K562 (cell line): ENCODE data around the gene DDX51. TPM values are rescaled to one million over a fixed set of nuclear protein-coding genes. Genes with fewer than 3 reads are reported as not detected.

Source experiments
- ATAC-seq: fragments of 200-7000 bp; cut with Tn5 transposase; 3 replicates; pipeline ENCODE4 v1.9.1; 2020; ENCODE audit warnings: moderate library complexity
- BruUV-seq: library from RNA; stranded (reverse); fragments of 400-500 nt; replicated peaks from 2 replicates; lab custom pipeline; 2021; lab: Mats Ljungman, UMichigan
- CTCF ChIA-PET: fragments of 300-600 bp; formaldehyde crosslinking; extraction: SDS; loops from one replicate; lab custom pipeline; 2021; ENCODE audit warnings: low intra/inter-chr PET ratio; lab: Yijun Ruan, JAX
- POLR2A ChIA-PET: fragments of 300-600, 350-650 bp; sonication (Branson Sonifier 250); formaldehyde crosslinking; extraction: SDS; loops from one replicate; lab custom pipeline; 2021; ENCODE audit warnings: antibody characterized with exemption, inconsistent platforms; lab: Yijun Ruan, JAX
- DNase-seq, 4 experiments: peaks; one replicate each; pipeline versions ENCODE4 v3.0.0 to v3.0.0-alpha.2; 2011 to 2018; ENCODE audit warnings: low spot score in 3 of 4, mixed read lengths in 3 of 4; ENCODE audit errors: extremely low read depth in 1 of 4
- FAIRE-seq: peaks from 2 replicates; lab custom pipeline; 2011; peaks lifted over from hg19 to GRCh38; lab: Jason Lieb, UNC
- H2AFZ ChIP-seq: 2 replicates; pipeline ENCODE4 v1.6.0; 2011; ENCODE audit warnings: low read depth, low read length, control low read depth, inconsistent platforms
- H3K27ac ChIP-seq: fragments of 200-600 bp; 3 replicates; pipeline ENCODE4 v1.8.0; 2011; ENCODE audit warnings: low read depth, mild to moderate bottlenecking, control low read depth, inconsistent platforms, low read length, moderate library complexity, mixed read lengths; ENCODE audit errors: extremely low read depth
- H3K27me3 ChIP-seq, 2 experiments: fragments of 300-600 bp in 1 of 2; 2 replicates in 1 of 2; 3 replicates in 1 of 2; pipeline versions ENCODE4 v1.6.0 to v1.8.0; 2011; ENCODE audit warnings: inconsistent platforms in 2 of 2, low read length in 2 of 2, mild to moderate bottlenecking in 1 of 2, mixed read lengths in 1 of 2, moderate library complexity in 1 of 2; ENCODE audit not compliant: control insufficient read depth in 2 of 2, insufficient read depth in 2 of 2
- H3K36me3 ChIP-seq: fragments of 300-600 bp; 3 replicates; pipeline ENCODE4 v1.8.0; 2011; ENCODE audit warnings: mild to moderate bottlenecking, low read length, inconsistent platforms; ENCODE audit not compliant: control insufficient read depth, insufficient read depth
- H3K4me1 ChIP-seq, 2 experiments: fragments of 200-600 bp in 1 of 2; replicated peaks in 1 of 2; 2 replicates in 1 of 2; 3 replicates in 1 of 2; pipeline versions ENCODE4 v1.5.1 to v1.8.0; 2011; ENCODE audit warnings: inconsistent platforms in 2 of 2, low read length in 2 of 2, mild to moderate bottlenecking in 1 of 2, mixed read lengths in 1 of 2, moderate library complexity in 1 of 2; ENCODE audit not compliant: control insufficient read depth in 2 of 2, insufficient read depth in 2 of 2
- H3K4me2 ChIP-seq: 2 replicates; pipeline ENCODE4 v1.6.1; 2011; ENCODE audit warnings: low read length, control low read depth, inconsistent platforms, mixed read lengths; ENCODE audit not compliant: insufficient read depth
- H3K4me3 ChIP-seq: fragments of 200-600 bp; sonication (generic), shearing (Covaris generic); 2 replicates; pipeline ENCODE4 v1.5.1; 2016; ENCODE audit warnings: control low read depth, inconsistent platforms
- H3K79me2 ChIP-seq: fragments of 200-600 bp; 3 replicates; pipeline ENCODE4 v1.8.0; 2011; ENCODE audit warnings: low read length, inconsistent platforms; ENCODE audit not compliant: control insufficient read depth, insufficient read depth
- H3K9ac ChIP-seq, 2 experiments: 2 replicates each; pipeline versions ENCODE4 v1.6.0 to v1.6.1; 2011; ENCODE audit warnings: low read depth in 2 of 2, low read length in 2 of 2, control low read depth in 1 of 2, inconsistent platforms in 1 of 2, mild to moderate bottlenecking in 1 of 2, mixed read lengths in 1 of 2; ENCODE audit not compliant: insufficient read depth in 1 of 2
- H3K9me1 ChIP-seq: one replicate; pipeline ENCODE4 v1.6.0; 2011; ENCODE audit warnings: inconsistent platforms, mild to moderate bottlenecking, low read length, moderate library complexity; ENCODE audit not compliant: control insufficient read depth, insufficient read depth
- H3K9me3 ChIP-seq: replicated peaks from 2 replicates; pipeline ENCODE4 v1.5.1; 2011; ENCODE audit warnings: low read depth, low read length, inconsistent platforms; ENCODE audit not compliant: control insufficient read depth, insufficient read depth
- H4K20me1 ChIP-seq: replicated peaks from 2 replicates; pipeline ENCODE4 v1.6.1; 2011; ENCODE audit warnings: low read length, inconsistent platforms, mixed read lengths; ENCODE audit not compliant: control insufficient read depth, insufficient read depth
- ATF2 ChIP-seq: sonication (generic); formaldehyde crosslinking; IDR thresholded peaks from 2 replicates; pipeline ENCODE4 v1.8.1; 2022; ENCODE audit warnings: missing genetic modification reagents
- LCOR ChIP-seq: sonication (generic); formaldehyde crosslinking; IDR thresholded peaks from 2 replicates; pipeline ENCODE4 v1.8.0; 2022; ENCODE audit warnings: mild to moderate bottlenecking, missing genetic modification reagents
- MIER1 ChIP-seq: fragments of 450-650 bp; IDR thresholded peaks from 2 replicates; pipeline ENCODE4 v1.6.1; 2016; ENCODE audit warnings: antibody characterized with exemption, mild to moderate bottlenecking, low read depth
- POLR2G ChIP-seq: fragments of 200-400 bp; formaldehyde crosslinking; IDR thresholded peaks from 2 replicates; pipeline ENCODE4 v1.6.1; 2017; ENCODE audit warnings: low read depth, mild to moderate bottlenecking, antibody characterized with exemption, low read length, moderate library complexity
- ZFP36 ChIP-seq: fragments of 150-350 bp; IDR thresholded peaks from 2 replicates; pipeline ENCODE4 v1.6.1; 2018; ENCODE audit warnings: low read length, low read depth; ENCODE audit not compliant: partially characterized antibody
- ZNF124 ChIP-seq: sonication (generic); formaldehyde crosslinking; IDR thresholded peaks from 2 replicates; pipeline ENCODE4 v1.8.1; 2022; ENCODE audit warnings: missing genetic modification reagents
- ZNF347 ChIP-seq: fragments of 450-650 bp; formaldehyde crosslinking; IDR thresholded peaks from 2 replicates; pipeline ENCODE4 v1.4.0; 2020; ENCODE audit warnings: low read depth, mild to moderate bottlenecking, moderate library complexity
- WGBS: fragments of 100-300 bp; shearing (Covaris generic); methylation state at CpG from one replicate; pipeline ENCODE4 v1.1.6; 2016; ENCODE audit warnings: low coverage, mixed read lengths; ENCODE audit not compliant: insufficient coverage; ENCODE audit errors: missing lambda C conversion rate; 5-methylcytosine and 5-hydroxymethylcytosine counted together
- in situ Hi-C: fragments of 300-500 bp; cut with MboI; formaldehyde crosslinking; loops from 4 replicates; pipeline ENCODE4 v1.15.0; 2018; ENCODE audit warnings: inconsistent platforms, mixed read lengths
- intact Hi-C: fragments of 100-400 bp; cut with micrococcal nuclease; formaldehyde crosslinking; loops from 2 replicates; pipeline ENCODE4 v1.14.2; 2022
- polyA plus RNA-seq, 8 experiments: library from polyadenylated mRNA; depleted of rRNA in 4 of 8; stranded (reverse) in 5 of 8; unstranded in 3 of 8; fragments of >200 nt; fragmentation: Nextera tagmentation in 2 of 8; fragmentation: Illumina TruSeq in 1 of 8; extraction: Ambion mirVana in 2 of 8; extraction: Trizol in 1 of 8; gene quantifications; 2 replicates each; pipeline versions ENCODE4 v1.2.1 to v1.2.3, GENCODE V29; 2011 to 2014; ENCODE audit warnings: inconsistent platforms in 1 of 8, missing spikeins in 1 of 8
- total RNA-seq, 7 experiments: library from RNA; depleted of rRNA in 6 of 7; stranded (reverse); fragments of >200 nt in 6 of 7; fragmentation: Illumina TruSeq in 2 of 7; extraction: Trizol in 2 of 7; gene quantifications; 2 replicates each; pipeline versions ENCODE4 v1.2.1 to v1.2.3, GENCODE V29; 2011 to 2021; ENCODE audit warnings: low replicate concordance in 1 of 7

Gene DDX51
- total and polyA plus RNA-seq, 9 of the 15 experiments (the other 6 are each of a cell fraction or from before 2014, with no cell fraction given), result 1.1 to 35.9 (median 12.4) TPM

GRCh38 chr12:132148368-132149045 is 4.4 kb upstream of the DDX51 start (continued):
- TF ChIP-seq ZNF347, result no peak
- no peak for TF ChIP-seq ZFP36
- no peak for TF ChIP-seq LCOR
- no peak for TF ChIP-seq ZNF124 (CRISPR knock-in tag)
- TF ChIP-seq MIER1, result no peak

- Histone ChIP-seq H3K79me2 (peaks cover 50% of the 10 kb centered on the region), H3K9me1 (peaks cover 4% of the 10 kb centered on the region), H2AFZ (no peak overlapping the region), H3K4me3 (no peak overlapping the region), H3K27me3 (no peaks in the 10 kb centered on the region), H3K36me3 (peaks cover 54% of the 10 kb centered on the region; the same call in 2 of the 3 replicates), H3K9me3 (no peaks in the 10 kb centered on the region), H3K4me2 (no peak overlapping the region), H3K9ac (peak overlapping the region in 1 of 2 experiments; percentile 26; a peak in 1 of 4 replicates), H3K27ac (no peak overlapping the region), H3K4me1 (peaks cover 8 to 46% of the 10 kb centered on the region in 2 experiments; a peak in 4 of 5 replicates), H4K20me1 (no peaks in the 10 kb centered on the region; the same call in 1 of the 2 replicates)
- ATAC-seq, result no peak
- no peak for FAIRE-seq
- DNase-seq, result no peak
- ChIA-PET POLR2A (interaction anchor here (0.5 kb wide), 1 partner anchor 292 kb away, joined by 4 read pairs; no protein-coding TSS in a partner anchor), CTCF (no interaction called here)
- TF ChIP-seq POLR2G (0 out of 2 replicates have a peak, but pooled peaks have one; percentile 10), ATF2 (no peak)
- in situ Hi-C loops (no loop called here), intact Hi-C loops (no loop called here)
- 96% methylated on average over 34 of the region's 38 CpGs for WGBS
- BruUV-seq, result no TSS peak
Observed at GRCh38 chr12:132147423-132148367, 3.6 kb upstream of the DDX51 start.
